ENCODE results near the gene SETD2. TPM values are rescaled to one million over a fixed set of nuclear protein-coding genes. Genes with fewer than 3 reads are reported as not detected.

The SETD2 gene
- polyA plus RNA-seq, 1 donor from 2014 or later, result 32.6 TPM

GRCh38 chr3:47019201-47019600 is 144.7 kb downstream of the SETD2 start:
- H3K36me3 Mint-ChIP-seq, result peaks cover 4% of the 10 kb centered on the region
- peak overlapping the region in 2 of 3 donors; percentile 47 to 93 for H3K27ac Mint-ChIP-seq
- no peaks in the 10 kb centered on the region for H3K9me3 Mint-ChIP-seq
- peaks cover 22 to 36% (median 23%) of the 10 kb centered on the region in 3 donors for H3K4me1 Mint-ChIP-seq
- H3K27me3 Mint-ChIP-seq, result no peaks in the 10 kb centered on the region
- H3K4me3 Mint-ChIP-seq, result no peak overlapping the region

GRCh38 chr3:47018269-47018611 is 145.7 kb downstream of the SETD2 start:
- Mint-ChIP-seq H3K4me3 (peak overlapping the region in 1 of 4 donors; percentile 23), H3K4me1 (peaks cover 22 to 36% (median 23%) of the 10 kb centered on the region in 3 donors), H3K36me3 (peaks cover 4% of the 10 kb centered on the region), H3K9me3 (no peaks in the 10 kb centered on the region), H3K27me3 (no peaks in the 10 kb centered on the region), H3K27ac (peak overlapping the region in 2 of 3 donors; percentile 79 to 93)

- Mint-ChIP-seq H3K9me3 (no peaks in the 10 kb centered on the region), H3K4me3 (peak overlapping the region in 3 of 4 donors; percentile 23 to 80 (median 24)), H3K27me3 (no peaks in the 10 kb centered on the region), H3K36me3 (peaks cover 4% of the 10 kb centered on the region), H3K4me1 (peaks cover 22 to 36% (median 23%) of the 10 kb centered on the region in 3 donors), H3K27ac (peak overlapping the region; percentile 79 to 93 (median 93))
Measured at GRCh38 chr3:47017504-47018268, 146.2 kb downstream of the SETD2 start.

- Mint-ChIP-seq H3K27me3 (no peaks in the 10 kb centered on the region), H3K36me3 (peaks cover 4% of the 10 kb centered on the region), H3K4me1 (peaks cover 22 to 36% (median 23%) of the 10 kb centered on the region in 3 donors), H3K4me3 (peak overlapping the region in 3 of 4 donors; percentile 40 to 80 (median 71)), H3K27ac (peak overlapping the region; percentile 79 to 93 (median 93)), H3K9me3 (no peaks in the 10 kb centered on the region)
Measured at GRCh38 chr3:47016934-47017435, 146.9 kb downstream of the SETD2 start.

DNA sequence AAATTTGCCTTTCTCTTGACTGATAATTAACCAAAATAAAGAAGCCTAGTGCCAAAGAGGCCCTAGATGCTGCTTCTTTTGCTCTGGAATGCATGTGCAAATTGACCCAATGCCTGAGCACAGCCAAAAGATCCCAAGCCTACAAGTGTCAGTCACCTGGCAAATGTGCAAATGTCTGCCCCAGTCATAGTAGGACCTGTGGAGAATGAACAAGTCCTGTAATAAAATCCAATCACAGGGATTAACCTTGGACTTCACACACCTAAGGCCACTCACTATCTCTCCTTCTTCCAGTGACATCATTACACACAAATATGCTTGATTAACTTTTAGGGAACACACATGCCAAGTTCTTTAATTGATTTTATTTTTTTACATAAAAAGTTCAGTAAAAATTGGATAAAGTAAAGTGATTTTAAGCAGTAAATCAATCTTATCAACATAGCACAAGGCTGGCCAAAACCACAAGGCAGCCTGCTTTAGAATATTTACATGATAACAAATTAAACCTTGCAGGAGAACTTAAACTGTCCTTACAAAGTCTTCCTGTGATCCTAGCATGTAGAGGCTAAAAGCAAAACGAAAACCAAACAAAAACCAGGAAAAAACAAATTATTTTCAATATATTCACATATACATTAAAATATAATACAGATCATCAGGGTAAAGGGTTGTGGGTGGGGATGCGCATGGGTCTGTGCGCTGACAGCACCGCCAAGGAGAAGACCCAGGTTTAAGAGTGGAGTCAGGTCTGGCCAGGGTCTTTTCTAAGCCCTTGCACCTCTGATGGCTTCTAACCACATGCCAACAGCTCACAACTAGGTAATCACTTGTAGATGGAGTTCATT is 147.6 kb downstream of the SETD2 start:
- peak overlapping the region in 3 of 4 donors; percentile 40 to 80 (median 71) for H3K4me3 Mint-ChIP-seq
- H3K9me3 Mint-ChIP-seq, result no peaks in the 10 kb centered on the region
- H3K27me3 Mint-ChIP-seq, result no peaks in the 10 kb centered on the region
- H3K4me1 Mint-ChIP-seq, result peaks cover 22 to 36% (median 23%) of the 10 kb centered on the region in 3 donors
- peak overlapping the region; percentile 79 to 93 (median 93) for H3K27ac Mint-ChIP-seq
- H3K36me3 Mint-ChIP-seq, result peaks cover 4% of the 10 kb centered on the region

DNA sequence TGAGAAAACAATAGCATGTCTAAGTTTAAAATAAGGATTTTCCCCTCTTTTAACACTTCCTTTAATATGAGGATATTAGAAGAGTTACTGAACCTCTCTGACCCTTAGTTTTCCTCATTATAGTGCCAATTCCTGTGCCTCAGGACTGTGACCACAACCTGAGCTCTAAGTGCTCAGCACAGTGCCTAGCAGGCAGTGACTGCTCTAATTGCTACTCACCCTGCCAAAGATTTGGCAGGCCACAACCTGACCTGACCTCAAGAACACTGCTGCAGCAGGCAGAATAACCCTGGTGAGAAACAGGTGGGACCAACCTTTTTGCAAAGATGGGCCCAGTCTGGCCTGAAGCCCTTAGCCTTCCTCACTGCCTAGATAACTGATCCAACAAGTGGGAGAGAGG is 148.8 kb downstream of the SETD2 start:
- Mint-ChIP-seq H3K27ac (peak overlapping the region; percentile 44 to 81 (median 50)), H3K4me3 (no peak overlapping the region), H3K4me1 (peaks cover 23 to 36% (median 24%) of the 10 kb centered on the region in 3 donors), H3K9me3 (no peaks in the 10 kb centered on the region), H3K27me3 (no peaks in the 10 kb centered on the region), H3K36me3 (peaks cover 4% of the 10 kb centered on the region)

GRCh38 chr3:47014036-47014435 is 149.9 kb downstream of the SETD2 start:
- H3K36me3 Mint-ChIP-seq, result peaks cover 4% of the 10 kb centered on the region
- peaks cover 20 to 29% (median 23%) of the 10 kb centered on the region in 3 donors for H3K4me1 Mint-ChIP-seq
- H3K27ac Mint-ChIP-seq, result peak overlapping the region in 2 of 3 donors; percentile 19 to 73
- no peak overlapping the region for H3K4me3 Mint-ChIP-seq
- H3K27me3 Mint-ChIP-seq, result no peaks in the 10 kb centered on the region
- H3K9me3 Mint-ChIP-seq, result no peaks in the 10 kb centered on the region

GRCh38 chr3:47013231-47013630 is 150.7 kb downstream of the SETD2 start:
- Mint-ChIP-seq H3K4me1 (peaks cover 15 to 23% (median 20%) of the 10 kb centered on the region in 3 donors), H3K9me3 (no peaks in the 10 kb centered on the region), H3K27ac (peak overlapping the region in 1 of 3 donors; percentile 35)

GRCh38 chr3:47012342-47013230 is 151.3 kb downstream of the SETD2 start:
- Mint-ChIP-seq H3K4me3 (no peak overlapping the region), H3K27ac (peak overlapping the region in 2 of 3 donors; percentile 32 to 35), H3K36me3 (no peaks in the 10 kb centered on the region), H3K4me1 (peaks cover 9 to 17% (median 14%) of the 10 kb centered on the region in 3 donors), H3K27me3 (no peaks in the 10 kb centered on the region), H3K9me3 (no peaks in the 10 kb centered on the region)

More at GRCh38 chr3:47013231-47013630, 150.7 kb downstream of the SETD2 start:
- H3K27me3 Mint-ChIP-seq, result no peaks in the 10 kb centered on the region
- H3K36me3 Mint-ChIP-seq, result no peaks in the 10 kb centered on the region
- no peak overlapping the region for H3K4me3 Mint-ChIP-seq

DNA sequence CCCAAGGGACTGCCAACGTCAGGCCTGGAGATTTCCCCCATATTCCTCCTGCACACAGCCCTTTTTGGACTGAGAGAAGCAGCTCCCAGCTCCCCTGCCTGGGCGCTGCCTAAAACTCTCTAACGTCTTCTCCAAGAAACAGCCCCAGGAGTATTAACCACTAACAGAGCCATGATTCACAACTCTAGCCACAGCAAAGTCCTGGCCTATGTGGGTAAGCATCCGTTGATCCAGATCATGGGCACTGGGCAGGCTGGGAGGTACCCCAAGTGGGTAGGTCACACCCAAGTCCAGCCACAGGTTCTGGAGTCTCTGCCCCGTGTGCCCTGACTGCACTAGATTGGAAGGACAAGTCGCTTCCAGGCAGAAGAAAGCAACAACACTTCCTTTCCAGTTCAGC is 152.5 kb downstream of the SETD2 start:
- Mint-ChIP-seq H3K9me3 (no peaks in the 10 kb centered on the region), H3K4me1 (peaks cover 0 to 6% (median 3%) of the 10 kb centered on the region in 3 donors), H3K27ac (peak overlapping the region; percentile 50 to 82 (median 65)), H3K27me3 (no peaks in the 10 kb centered on the region), H3K4me3 (peak overlapping the region in 2 of 4 donors; percentile 0 to 74), H3K36me3 (no peaks in the 10 kb centered on the region)

- Mint-ChIP-seq H3K36me3 (no peaks in the 10 kb centered on the region), H3K27me3 (no peaks in the 10 kb centered on the region), H3K9me3 (no peaks in the 10 kb centered on the region), H3K4me1 (peaks cover 0 to 4% (median 3%) of the 10 kb centered on the region in 3 donors), H3K27ac (peak overlapping the region; percentile 50 to 82 (median 65)), H3K4me3 (peak overlapping the region in 1 of 4 donors; percentile 74)
Measured at GRCh38 chr3:47010910-47011309, 153.0 kb downstream of the SETD2 start.

GRCh38 chr3:47010111-47010712 is 153.7 kb downstream of the SETD2 start:
- Mint-ChIP-seq H3K27me3 (no peaks in the 10 kb centered on the region), H3K36me3 (no peaks in the 10 kb centered on the region)

DNA sequence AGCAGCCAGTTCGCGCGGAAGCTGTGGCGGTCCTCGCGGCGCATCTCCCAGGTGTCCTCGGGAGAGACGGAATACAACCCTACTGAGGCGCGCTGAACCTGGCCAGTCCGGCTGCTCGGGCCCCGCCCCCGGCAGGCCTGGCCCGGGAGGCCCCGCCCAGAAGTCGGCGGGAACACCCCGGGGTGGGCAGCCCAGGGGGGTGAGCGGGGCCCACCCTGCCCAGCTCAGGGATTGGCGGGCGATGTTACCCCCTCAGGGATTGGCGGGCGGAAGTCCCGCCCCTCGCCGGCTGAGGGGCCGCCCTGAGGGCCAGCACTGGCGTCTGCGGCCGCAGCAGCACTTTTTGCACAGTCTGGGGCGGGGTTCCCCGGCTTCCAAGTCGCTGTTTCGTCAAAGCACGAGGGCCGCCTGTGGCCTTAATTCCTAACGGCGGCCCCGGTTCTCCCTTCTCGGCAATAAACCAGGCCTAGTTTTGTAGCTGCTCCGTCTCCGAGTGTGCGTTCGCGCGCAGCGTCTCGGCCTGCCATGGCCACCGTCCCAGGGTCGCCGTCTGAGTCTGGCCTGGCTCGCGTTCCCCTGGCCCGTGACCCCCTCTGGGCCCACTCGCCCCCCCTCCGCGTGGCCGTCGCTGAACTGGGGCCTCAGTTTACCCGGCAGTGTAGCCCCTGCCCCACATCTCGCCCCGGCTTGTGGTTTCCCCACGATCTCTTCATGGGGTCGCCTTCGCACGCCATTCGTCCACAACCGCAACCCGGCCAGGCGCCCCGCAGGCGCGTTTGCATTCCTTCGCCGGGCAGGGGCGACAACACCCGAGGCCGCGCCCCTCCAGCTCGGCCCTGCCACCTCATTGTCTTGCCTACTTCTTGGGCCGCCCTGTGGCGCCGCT is 154.4 kb downstream of the SETD2 start:
- peak overlapping the region in 2 of 3 donors; percentile 87 to 93 for H3K27ac Mint-ChIP-seq
- peak overlapping the region; percentile 72 to 90 (median 78) for H3K4me3 Mint-ChIP-seq
- H3K9me3 Mint-ChIP-seq, result no peaks in the 10 kb centered on the region
- no peaks in the 10 kb centered on the region for H3K36me3 Mint-ChIP-seq
- H3K4me1 Mint-ChIP-seq, result peaks cover 0 to 3% (median 0%) of the 10 kb centered on the region in 3 donors
- H3K27me3 Mint-ChIP-seq, result no peaks in the 10 kb centered on the region

More at GRCh38 chr3:47010111-47010712, 153.7 kb downstream of the SETD2 start:
- peak overlapping the region; percentile 72 to 84 (median 78) for H3K4me3 Mint-ChIP-seq
- H3K4me1 Mint-ChIP-seq, result peaks cover 0 to 3% (median 1%) of the 10 kb centered on the region in 3 donors
- peak overlapping the region; percentile 82 to 93 (median 87) for H3K27ac Mint-ChIP-seq
- H3K9me3 Mint-ChIP-seq, result no peaks in the 10 kb centered on the region

All from IgD-negative memory B cell (primary cell).